ENCODE results near the gene MEGF10.
"Not testable (repeated sequence)": the region's sequence is repeated elsewhere in the genome, so short reads cannot be mapped to it uniquely, and the experiment has no call there.

The MEGF10 gene

GRCh38 chr5:127290019-127290945, at the start of gene MEGF10:
MEGF10 (plus strand) TSS chr5:127290796; CDS start chr5:127331309, 40,513 bp downstream.
- H3K36me3 Mint-ChIP-seq (ENCODE audit: low read depth), result no peaks in the 10 kb centered on the region
- H3K4me3 Mint-ChIP-seq, result peak within 1 kb of the TSS; percentile 35
- H3K27ac Mint-ChIP-seq, result no peak within 1 kb of the TSS
- peaks cover 6% of the 10 kb centered on the region for H3K4me1 Mint-ChIP-seq (ENCODE audit: low read depth)
- peaks cover 4% of the 10 kb centered on the region for H3K9me3 Mint-ChIP-seq
- H3K27me3 Mint-ChIP-seq (ENCODE audit: low read depth), result peaks cover 77% of the 10 kb centered on the region

- no peaks in the 10 kb centered on the region for H3K9me3 Mint-ChIP-seq
- H3K4me3 Mint-ChIP-seq, result no peak overlapping the region
- no peaks in the 10 kb centered on the region for H3K36me3 Mint-ChIP-seq (ENCODE audit: low read depth)
- no peaks in the 10 kb centered on the region for H3K4me1 Mint-ChIP-seq (ENCODE audit: low read depth)
- H3K27me3 Mint-ChIP-seq (ENCODE audit: low read depth), result peaks cover 8% of the 10 kb centered on the region
- H3K27ac Mint-ChIP-seq, result no peak overlapping the region
These were observed 47.6 kb upstream of the MEGF10 start for GRCh38 chr5:127243011-127243410.

- Mint-ChIP-seq H3K4me1 (ENCODE audit: low read depth) (no peaks in the 10 kb centered on the region), H3K36me3 (ENCODE audit: low read depth) (no peaks in the 10 kb centered on the region), H3K27me3 (ENCODE audit: low read depth) (peaks cover 9% of the 10 kb centered on the region), H3K9me3 (peaks cover 12% of the 10 kb centered on the region), H3K27ac (no peak overlapping the region), H3K4me3 (no peak overlapping the region)
These were observed 35.8 kb upstream of the MEGF10 start for GRCh38 chr5:127254729-127255284.

- no peak overlapping the region for H3K4me3 Mint-ChIP-seq
- H3K36me3 Mint-ChIP-seq (ENCODE audit: low read depth), result no peaks in the 10 kb centered on the region
- no peak overlapping the region for H3K27ac Mint-ChIP-seq
- peaks cover 12% of the 10 kb centered on the region for H3K9me3 Mint-ChIP-seq
- no peaks in the 10 kb centered on the region for H3K4me1 Mint-ChIP-seq (ENCODE audit: low read depth)
- H3K27me3 Mint-ChIP-seq (ENCODE audit: low read depth), result peaks cover 9% of the 10 kb centered on the region
These were observed 33.6 kb upstream of the MEGF10 start for GRCh38 chr5:127256886-127257597.

- no peaks in the 10 kb centered on the region for H3K4me1 Mint-ChIP-seq (ENCODE audit: low read depth)
- no peak overlapping the region for H3K27ac Mint-ChIP-seq
- no peak overlapping the region for H3K4me3 Mint-ChIP-seq
- H3K27me3 Mint-ChIP-seq (ENCODE audit: low read depth), result peaks cover 9% of the 10 kb centered on the region
- H3K9me3 Mint-ChIP-seq, result no peaks in the 10 kb centered on the region
- no peaks in the 10 kb centered on the region for H3K36me3 Mint-ChIP-seq (ENCODE audit: low read depth)
These were observed 29.9 kb upstream of the MEGF10 start for GRCh38 chr5:127260686-127261085.

- not testable (repeated sequence) for H3K4me1 Mint-ChIP-seq (ENCODE audit: low read depth); H3K9me3 Mint-ChIP-seq; H3K27me3 Mint-ChIP-seq (ENCODE audit: low read depth); H3K4me3 Mint-ChIP-seq; H3K27ac Mint-ChIP-seq; H3K36me3 Mint-ChIP-seq (ENCODE audit: low read depth)
These were observed 25.1 kb upstream of the MEGF10 start for GRCh38 chr5:127265473-127265872.

GRCh38 chr5:127268342-127268741, 22.3 kb upstream of the MEGF10 start:
- H3K36me3 Mint-ChIP-seq (ENCODE audit: low read depth); H3K9me3 Mint-ChIP-seq; H3K27ac Mint-ChIP-seq; H3K27me3 Mint-ChIP-seq (ENCODE audit: low read depth); H3K4me3 Mint-ChIP-seq; H3K4me1 Mint-ChIP-seq (ENCODE audit: low read depth): not testable (repeated sequence)

GRCh38 chr5:127270713-127271112, 19.9 kb upstream of the MEGF10 start:
- not testable (repeated sequence) for H3K4me1 Mint-ChIP-seq (ENCODE audit: low read depth); H3K4me3 Mint-ChIP-seq; H3K27me3 Mint-ChIP-seq (ENCODE audit: low read depth); H3K36me3 Mint-ChIP-seq (ENCODE audit: low read depth); H3K27ac Mint-ChIP-seq; H3K9me3 Mint-ChIP-seq

- no peak overlapping the region for H3K4me3 Mint-ChIP-seq
- H3K27me3 Mint-ChIP-seq (ENCODE audit: low read depth), result peaks cover 6% of the 10 kb centered on the region
- no peaks in the 10 kb centered on the region for H3K36me3 Mint-ChIP-seq (ENCODE audit: low read depth)
- H3K4me1 Mint-ChIP-seq (ENCODE audit: low read depth), result no peaks in the 10 kb centered on the region
- no peak overlapping the region for H3K27ac Mint-ChIP-seq
- H3K9me3 Mint-ChIP-seq, result peaks cover 3% of the 10 kb centered on the region
These were observed 14.9 kb upstream of the MEGF10 start for GRCh38 chr5:127275641-127276193.

GRCh38 chr5:127280491-127281220, 9.9 kb upstream of the MEGF10 start:
- H3K27ac Mint-ChIP-seq, result no peak overlapping the region

GRCh38 chr5:127281609-127282008, 9.0 kb upstream of the MEGF10 start:
- no peaks in the 10 kb centered on the region for H3K4me1 Mint-ChIP-seq (ENCODE audit: low read depth)
- H3K4me3 Mint-ChIP-seq, result no peak overlapping the region
- H3K27ac Mint-ChIP-seq, result no peak overlapping the region
- no peaks in the 10 kb centered on the region for H3K9me3 Mint-ChIP-seq
- H3K27me3 Mint-ChIP-seq (ENCODE audit: low read depth), result peaks cover 15% of the 10 kb centered on the region
- no peaks in the 10 kb centered on the region for H3K36me3 Mint-ChIP-seq (ENCODE audit: low read depth)

More at GRCh38 chr5:127280491-127281220, 9.9 kb upstream of the MEGF10 start:
- Mint-ChIP-seq H3K27me3 (ENCODE audit: low read depth) (peaks cover 7% of the 10 kb centered on the region), H3K36me3 (ENCODE audit: low read depth) (no peaks in the 10 kb centered on the region), H3K4me3 (no peak overlapping the region), H3K9me3 (no peaks in the 10 kb centered on the region), H3K4me1 (ENCODE audit: low read depth) (no peaks in the 10 kb centered on the region)

GRCh38 chr5:127288676-127289075, 1.9 kb upstream of the MEGF10 start:
- Mint-ChIP-seq H3K27me3 (ENCODE audit: low read depth) (peaks cover 80% of the 10 kb centered on the region), H3K9me3 (peaks cover 4% of the 10 kb centered on the region), H3K27ac (no peak overlapping the region), H3K36me3 (ENCODE audit: low read depth) (no peaks in the 10 kb centered on the region), H3K4me1 (ENCODE audit: low read depth) (peaks cover 6% of the 10 kb centered on the region), H3K4me3 (no peak overlapping the region)

GRCh38 chr5:127290946-127291693, 524 bp downstream of the MEGF10 start:
- peaks cover 4% of the 10 kb centered on the region for H3K9me3 Mint-ChIP-seq
- no peaks in the 10 kb centered on the region for H3K36me3 Mint-ChIP-seq (ENCODE audit: low read depth)
- H3K4me1 Mint-ChIP-seq (ENCODE audit: low read depth), result peaks cover 6% of the 10 kb centered on the region
- no peak overlapping the region for H3K4me3 Mint-ChIP-seq
- no peak overlapping the region for H3K27ac Mint-ChIP-seq
- H3K27me3 Mint-ChIP-seq (ENCODE audit: low read depth), result peaks cover 77% of the 10 kb centered on the region
